ENCODE measurements around the gene UNG. TPM values are rescaled to one million over a fixed set of nuclear protein-coding genes. Genes with fewer than 3 reads are reported as not detected.

Gene UNG
- total RNA-seq, 4 donors from 2014 or later = 6.7 to 29.4 (median 20.9) TPM

DNA sequence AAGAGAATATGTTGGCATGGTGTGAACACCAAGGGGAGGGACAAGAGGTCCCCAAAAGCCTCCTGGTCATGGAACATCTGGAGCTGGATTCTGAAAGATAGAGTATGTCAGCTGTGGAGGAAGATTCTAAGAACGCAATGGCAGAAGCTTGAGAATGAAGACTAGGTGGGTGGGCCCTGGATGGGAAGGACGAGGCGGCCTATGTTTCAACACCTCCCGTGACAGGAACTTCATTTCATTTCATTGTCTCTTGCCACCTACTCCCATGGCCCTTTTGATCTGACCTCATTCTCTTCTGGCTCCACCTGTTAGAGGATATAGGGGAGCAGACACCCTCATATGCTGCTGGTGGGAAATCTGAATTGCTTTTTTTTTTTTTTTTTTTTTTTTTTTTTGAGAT, 3.3 kb downstream of the UNG start:
- in situ Hi-C loops (cut with MboI; ENCODE audit: low pct_ligation_motif_present in 1 of 4, low pct_unique_long_range_greater_than_20kb in 1 of 4, low sequenced_read_pairs in 3 of 4) = loop anchor here in 2 of 4 donors (10.0 to 25.0 kb wide), 2 partner anchors 284 to 287 kb away; no protein-coding TSS in a partner anchor
- DNase-seq = no peak
- Histone ChIP-seq H3K27me3 (no peaks in the 10 kb centered on the region), H3K27ac (no peak overlapping the region), H3K9me3 (no peaks in the 10 kb centered on the region), H3K4me3 (no peak overlapping the region), H3K36me3 (peaks cover 0 to 14% (median 5%) of the 10 kb centered on the region in 4 donors), H3K4me1 (peaks cover 14 to 32% (median 23%) of the 10 kb centered on the region in 4 donors)
- whole genome bisulfite sequencing, 2 donors (ENCODE audit: low coverage in 1 of 2) = 92 to 100% methylated on average over 2 to 4 of the region's 4 CpGs
- intact Hi-C loops (cut with DNase I; ENCODE audit: low total_unique reads) = no loop called here
- TF ChIP-seq POLR2AphosphoS5 (IDR thresholded peaks at IDR 0.05) = no peak
- TF ChIP-seq EP300 (IDR thresholded peaks at IDR 0.05; ENCODE audit: low read depth) = no peak
- TF ChIP-seq, protein P1, sequence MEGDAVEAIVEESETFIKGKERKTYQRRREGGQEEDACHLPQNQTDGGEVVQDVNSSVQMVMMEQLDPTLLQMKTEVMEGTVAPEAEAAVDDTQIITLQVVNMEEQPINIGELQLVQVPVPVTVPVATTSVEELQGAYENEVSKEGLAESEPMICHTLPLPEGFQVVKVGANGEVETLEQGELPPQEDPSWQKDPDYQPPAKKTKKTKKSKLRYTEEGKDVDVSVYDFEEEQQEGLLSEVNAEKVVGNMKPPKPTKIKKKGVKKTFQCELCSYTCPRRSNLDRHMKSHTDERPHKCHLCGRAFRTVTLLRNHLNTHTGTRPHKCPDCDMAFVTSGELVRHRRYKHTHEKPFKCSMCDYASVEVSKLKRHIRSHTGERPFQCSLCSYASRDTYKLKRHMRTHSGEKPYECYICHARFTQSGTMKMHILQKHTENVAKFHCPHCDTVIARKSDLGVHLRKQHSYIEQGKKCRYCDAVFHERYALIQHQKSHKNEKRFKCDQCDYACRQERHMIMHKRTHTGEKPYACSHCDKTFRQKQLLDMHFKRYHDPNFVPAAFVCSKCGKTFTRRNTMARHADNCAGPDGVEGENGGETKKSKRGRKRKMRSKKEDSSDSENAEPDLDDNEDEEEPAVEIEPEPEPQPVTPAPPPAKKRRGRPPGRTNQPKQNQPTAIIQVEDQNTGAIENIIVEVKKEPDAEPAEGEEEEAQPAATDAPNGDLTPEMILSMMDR (IDR thresholded peaks at IDR 0.05) = no peak
- TF ChIP-seq POLR2A (IDR thresholded peaks at IDR 0.05) = no peak

- WGBS, 2 donors (ENCODE audit: low coverage in 1 of 2) = 97 to 100% methylated on average over 3 of the region's 3 CpGs
- no peak for DNase-seq
- Histone ChIP-seq H3K27me3 (no peaks in the 10 kb centered on the region), H3K4me1 (peaks cover 10 to 27% (median 19%) of the 10 kb centered on the region in 4 donors), H3K9me3 (no peaks in the 10 kb centered on the region), H3K4me3 (no peak overlapping the region), H3K36me3 (peaks cover 0 to 20% (median 5%) of the 10 kb centered on the region in 4 donors), H3K27ac (no peak overlapping the region)
- intact Hi-C loops (cut with DNase I; ENCODE audit: low total_unique reads) = no loop called here
- in situ Hi-C loops (cut with MboI; ENCODE audit: low pct_ligation_motif_present in 1 of 4, low pct_unique_long_range_greater_than_20kb in 1 of 4, low sequenced_read_pairs in 3 of 4) = loop anchor here in 2 of 4 donors (10.0 to 25.0 kb wide), 2 partner anchors 282 to 285 kb away; no protein-coding TSS in a partner anchor
- TF ChIP-seq POLR2A (IDR thresholded peaks at IDR 0.05) = no peak
- TF ChIP-seq, protein P1 (IDR thresholded peaks at IDR 0.05) = no peak
- no peak for TF ChIP-seq EP300 (IDR thresholded peaks at IDR 0.05; ENCODE audit: low read depth)
- no peak for TF ChIP-seq POLR2AphosphoS5 (IDR thresholded peaks at IDR 0.05)
Measured at GRCh38 chr12:109102491-109102890, 5.1 kb downstream of the UNG start.

GRCh38 chr12:109105176-109105575, 7.8 kb downstream of the UNG start:
- 66% methylated on average over 5 of the region's 5 CpGs; no CpG with 5 or more reads in 1 of the 2 donors for WGBS, 2 donors (ENCODE audit: low coverage in 1 of 2)
- Histone ChIP-seq H3K27ac (no peak overlapping the region), H3K36me3 (peaks cover 0 to 25% (median 11%) of the 10 kb centered on the region in 4 donors), H3K4me3 (no peak overlapping the region), H3K27me3 (no peaks in the 10 kb centered on the region), H3K4me1 (peaks cover 0 to 8% (median 5%) of the 10 kb centered on the region in 4 donors), H3K9me3 (no peaks in the 10 kb centered on the region)
- in situ Hi-C loops (cut with MboI; ENCODE audit: low pct_ligation_motif_present in 1 of 4, low pct_unique_long_range_greater_than_20kb in 1 of 4, low sequenced_read_pairs in 3 of 4) (loop anchor here in 2 of 4 donors (10.0 to 25.0 kb wide), 2 partner anchors 280 to 282 kb away; no protein-coding TSS in a partner anchor), intact Hi-C loops (cut with DNase I; ENCODE audit: low total_unique reads) (no loop called here)
- DNase-seq = no peak
- TF ChIP-seq POLR2AphosphoS5 (IDR thresholded peaks at IDR 0.05) (no peak), EP300 (IDR thresholded peaks at IDR 0.05; ENCODE audit: low read depth) (no peak), POLR2A (IDR thresholded peaks at IDR 0.05) (no peak)
- TF ChIP-seq, protein P1 (IDR thresholded peaks at IDR 0.05) = no peak

DNA sequence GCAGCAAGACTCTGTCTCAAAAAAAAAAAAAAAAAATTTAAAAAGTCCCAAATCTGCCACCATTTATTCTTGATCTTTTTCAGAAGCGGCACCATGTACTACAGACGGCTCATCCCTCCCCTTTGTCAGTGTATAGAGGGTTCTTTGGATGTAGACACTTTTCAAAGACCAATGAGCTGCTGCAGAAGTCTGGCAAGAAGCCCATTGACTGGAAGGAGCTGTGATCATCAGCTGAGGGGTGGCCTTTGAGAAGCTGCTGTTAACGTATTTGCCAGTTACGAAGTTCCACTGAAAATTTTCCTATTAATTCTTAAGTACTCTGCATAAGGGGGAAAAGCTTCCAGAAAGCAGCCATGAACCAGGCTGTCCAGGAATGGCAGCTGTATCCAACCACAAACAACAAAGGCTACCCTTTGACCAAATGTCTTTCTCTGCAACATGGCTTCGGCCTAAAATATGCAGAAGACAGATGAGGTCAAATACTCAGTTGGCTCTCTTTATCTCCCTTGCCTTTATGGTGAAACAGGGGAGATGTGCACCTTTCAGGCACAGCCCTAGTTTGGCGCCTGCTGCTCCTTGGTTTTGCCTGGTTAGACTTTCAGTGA, 12.5 kb downstream of the UNG start:
- intact Hi-C loops (cut with DNase I; ENCODE audit: low total_unique reads) (no loop called here), in situ Hi-C loops (cut with MboI; ENCODE audit: low pct_ligation_motif_present in 1 of 4, low pct_unique_long_range_greater_than_20kb in 1 of 4, low sequenced_read_pairs in 3 of 4) (loop anchor here in 2 of 4 donors (10.0 to 25.0 kb wide), 2 partner anchors 275 to 277 kb away; no protein-coding TSS in a partner anchor)
- Histone ChIP-seq H3K4me1 (peaks cover 2 to 41% (median 37%) of the 10 kb centered on the region in 4 donors), H3K27me3 (no peaks in the 10 kb centered on the region), H3K4me3 (no peak overlapping the region), H3K9me3 (no peaks in the 10 kb centered on the region), H3K36me3 (peaks cover 0 to 11% (median 5%) of the 10 kb centered on the region in 4 donors), H3K27ac (peak overlapping the region; percentile 93 to 98 (median 95))
- TF ChIP-seq EP300 (IDR thresholded peaks at IDR 0.05; ENCODE audit: low read depth) = no peak
- TF ChIP-seq POLR2A (IDR thresholded peaks at IDR 0.05) = no peak
- TF ChIP-seq, protein P1 (IDR thresholded peaks at IDR 0.05) = no peak
- TF ChIP-seq POLR2AphosphoS5 (IDR thresholded peaks at IDR 0.05) = no peak
- WGBS, 2 donors (ENCODE audit: low coverage in 1 of 2) = 77 to 82% methylated on average over 4 to 6 of the region's 6 CpGs
- no peak for DNase-seq
